Hypothalamus (tissue), 51 donors: ENCODE results near the gene ZSWIM6.

Experiments used
- DNase-seq, 51 donors: peaks; one replicate each; lab custom pipeline; 2025; lab: John Stamatoyannopoulos, UW

The ZSWIM6 gene

DNA sequence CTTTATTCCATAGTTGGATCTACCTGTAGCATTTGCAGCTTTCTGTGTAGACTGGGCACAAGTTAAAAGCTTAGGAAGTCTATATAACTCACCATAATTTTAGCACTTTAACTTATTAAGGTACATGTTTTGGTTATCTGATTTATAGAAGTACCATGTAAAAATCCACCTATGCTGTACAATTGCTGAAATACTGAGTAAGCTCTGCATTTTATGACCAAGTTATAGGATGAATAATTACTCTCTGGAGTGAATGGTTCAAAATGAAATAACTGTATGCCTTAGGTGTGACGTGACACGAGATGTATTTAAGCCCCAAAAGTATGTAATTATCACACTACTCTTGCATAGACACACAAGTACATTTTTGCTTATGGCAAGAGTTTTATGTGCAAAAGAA lies 22.1 kb downstream of the ZSWIM6 start:
- no peak for DNase-seq

DNA sequence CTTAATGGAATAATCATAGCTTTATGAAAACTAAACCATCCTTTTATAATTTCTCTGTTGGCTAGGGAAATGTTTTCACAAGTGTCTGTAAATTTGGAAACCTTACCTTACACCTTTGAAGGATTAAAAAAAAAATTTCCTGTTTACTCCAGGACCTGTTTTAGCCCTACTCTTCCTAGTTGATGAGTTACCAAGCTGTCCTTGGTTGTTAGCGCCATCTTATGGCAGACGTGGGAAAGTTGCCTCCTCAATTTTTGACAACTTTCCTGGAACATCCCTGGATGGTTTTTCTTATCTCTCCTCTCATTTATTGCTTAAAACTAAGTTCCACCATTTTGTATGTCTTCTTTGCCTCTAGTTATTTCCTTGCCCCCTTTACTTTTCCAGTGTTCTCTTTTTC lies 25.7 kb downstream of the ZSWIM6 start:
- no peak for DNase-seq

GRCh38 chr5:61362796-61363368 lies 30.8 kb downstream of the ZSWIM6 start:
- no peak for DNase-seq

DNA sequence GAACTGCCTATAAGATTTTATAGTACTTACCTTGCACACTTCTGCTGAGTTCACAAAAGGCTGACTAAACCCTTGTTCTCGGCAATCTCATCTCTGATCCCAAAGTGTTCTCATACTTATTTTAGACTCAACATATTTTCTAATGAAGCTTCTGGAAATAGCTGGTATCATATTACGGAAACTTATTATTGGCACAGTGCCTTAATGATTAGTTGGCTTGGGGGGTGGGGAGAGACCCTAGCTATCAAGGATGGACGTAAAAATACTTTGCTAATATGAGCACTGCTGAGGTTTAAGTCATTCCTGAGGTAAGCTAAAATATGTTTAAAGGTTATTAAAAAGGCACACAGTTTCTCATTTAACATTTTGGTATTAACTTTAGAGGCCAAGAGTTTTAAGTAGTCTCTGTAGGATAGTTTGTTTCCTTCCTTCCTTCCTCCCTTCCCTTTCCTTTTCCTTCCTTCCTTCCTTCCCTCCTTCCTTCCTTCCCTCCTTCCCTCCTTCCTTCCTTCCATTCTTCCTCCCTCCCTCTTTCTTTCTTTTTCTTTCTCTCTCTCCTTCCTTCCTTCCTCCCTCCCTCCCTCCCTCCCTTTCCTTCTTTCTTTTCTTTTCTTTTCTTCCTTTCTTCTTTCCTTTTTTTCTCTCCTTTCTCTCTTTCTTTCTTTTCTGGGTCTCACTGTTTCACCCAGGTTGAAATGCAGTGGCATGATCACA lies 31.5 kb downstream of the ZSWIM6 start:
- no peak for DNase-seq

DNA sequence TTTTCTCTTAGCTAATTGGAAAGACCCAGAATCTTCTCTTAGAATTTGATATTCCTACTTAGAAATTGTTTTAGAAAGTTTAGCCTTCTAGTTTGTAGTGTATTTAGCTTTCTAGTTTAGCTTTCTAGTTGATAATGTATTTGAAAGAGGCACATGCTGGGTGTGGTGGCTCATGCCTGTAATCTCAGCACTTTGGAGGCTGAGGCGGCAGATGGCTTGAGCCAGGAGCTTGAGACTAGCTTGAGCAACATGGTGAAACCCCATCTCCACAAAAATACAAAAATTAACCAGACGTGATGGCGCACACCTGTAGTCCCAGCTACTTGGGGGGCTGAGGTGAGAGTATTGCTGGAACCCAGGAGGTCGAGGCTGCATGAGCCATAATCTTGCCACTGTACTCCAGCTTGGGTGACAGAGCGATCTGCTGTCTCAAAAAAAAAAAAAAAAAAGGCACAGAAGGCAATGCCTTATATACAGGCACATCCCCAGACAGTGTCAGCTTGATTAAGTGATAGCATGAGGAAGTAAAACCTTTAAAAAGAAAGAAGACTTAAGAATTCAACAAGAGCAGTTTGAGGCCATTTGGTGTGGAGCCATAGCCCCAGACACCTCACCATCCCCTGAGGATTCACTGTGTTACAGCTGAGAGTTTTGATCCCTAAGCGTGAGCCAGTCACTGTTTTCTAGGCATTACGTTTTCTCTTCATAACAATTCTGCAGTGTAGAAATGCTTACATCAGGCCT lies 34.6 kb downstream of the ZSWIM6 start:
- no peak for DNase-seq

DNA sequence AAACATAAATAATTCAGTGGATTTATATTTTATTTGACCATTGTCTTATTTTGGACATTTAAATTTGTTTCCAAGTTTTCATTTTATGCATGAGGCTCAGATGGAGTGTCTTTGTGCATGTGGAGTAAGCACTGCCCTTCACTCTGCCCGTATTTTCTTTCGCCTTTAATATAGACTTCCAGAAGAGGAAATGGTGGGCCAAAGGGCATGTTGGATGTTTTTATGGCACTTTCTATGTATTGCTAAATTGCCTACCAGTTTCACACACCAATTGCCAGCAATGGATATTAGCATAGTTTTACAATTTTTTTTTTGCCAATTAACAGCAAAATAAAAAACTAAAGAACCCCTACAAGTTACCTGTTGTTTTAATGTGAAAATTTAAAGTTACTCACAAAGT lies 38.4 kb downstream of the ZSWIM6 start:
- no peak for DNase-seq

- no peak for DNase-seq
These were observed 39.4 kb downstream of the ZSWIM6 start for GRCh38 chr5:61371474-61371873.

DNA sequence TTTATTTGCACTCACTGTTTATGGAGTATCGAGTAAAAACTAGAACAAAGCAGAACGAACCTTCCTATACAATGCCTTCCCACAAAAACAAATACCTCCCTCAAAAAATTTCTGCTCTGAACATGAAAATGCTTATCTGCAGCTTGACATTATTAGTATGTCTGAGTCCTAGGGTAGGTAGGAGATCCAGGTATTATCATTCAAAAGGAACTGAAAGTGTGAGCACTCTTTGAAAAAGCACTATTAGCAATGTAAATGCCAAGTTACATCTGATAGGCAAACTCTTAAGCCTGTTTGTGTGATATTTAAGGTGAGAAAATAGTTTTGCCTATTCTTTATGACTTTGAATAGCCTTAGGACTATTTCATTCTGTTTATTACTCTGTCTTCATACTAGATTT lies 47.6 kb downstream of the ZSWIM6 start:
- no peak for DNase-seq

DNA sequence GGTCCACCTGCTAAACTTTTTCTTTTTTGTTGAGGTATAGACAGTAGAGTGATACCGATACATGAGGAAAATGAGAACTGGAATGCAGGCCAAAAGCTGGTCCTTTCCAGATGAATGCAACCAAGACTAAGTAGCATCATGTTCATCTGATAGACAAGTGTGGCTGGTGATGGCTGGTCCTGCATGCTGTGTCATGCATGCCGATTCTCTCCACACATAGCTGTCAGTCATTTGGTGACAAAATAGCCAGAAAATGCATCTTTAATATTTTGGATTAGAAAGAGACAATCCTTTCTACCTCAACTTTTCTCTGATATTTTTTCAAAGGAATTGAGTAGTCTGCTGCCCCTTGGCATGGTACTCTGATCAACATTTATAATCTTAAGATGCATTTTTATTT lies 49.9 kb downstream of the ZSWIM6 start:
- no peak for DNase-seq

DNA sequence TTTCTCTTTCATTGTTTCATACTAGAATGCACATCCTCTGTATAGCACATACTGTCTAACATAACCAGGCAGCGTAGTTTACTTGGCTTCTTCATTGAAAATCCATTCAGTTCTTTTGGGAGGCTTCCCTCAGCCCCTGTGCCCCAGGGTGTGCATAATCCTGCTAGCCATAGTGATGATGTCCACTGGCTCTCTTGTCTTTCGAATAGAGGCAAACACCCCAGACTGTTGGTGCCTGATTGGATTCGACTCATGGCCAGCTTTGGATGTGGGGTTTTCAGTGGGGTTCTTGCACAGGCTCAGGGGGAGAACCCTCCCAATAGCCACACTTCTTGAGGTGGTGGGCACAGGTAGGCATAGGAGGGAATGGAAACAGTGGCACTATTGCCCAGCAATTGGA lies 53.6 kb downstream of the ZSWIM6 start:
- DNase-seq: no peak

DNA sequence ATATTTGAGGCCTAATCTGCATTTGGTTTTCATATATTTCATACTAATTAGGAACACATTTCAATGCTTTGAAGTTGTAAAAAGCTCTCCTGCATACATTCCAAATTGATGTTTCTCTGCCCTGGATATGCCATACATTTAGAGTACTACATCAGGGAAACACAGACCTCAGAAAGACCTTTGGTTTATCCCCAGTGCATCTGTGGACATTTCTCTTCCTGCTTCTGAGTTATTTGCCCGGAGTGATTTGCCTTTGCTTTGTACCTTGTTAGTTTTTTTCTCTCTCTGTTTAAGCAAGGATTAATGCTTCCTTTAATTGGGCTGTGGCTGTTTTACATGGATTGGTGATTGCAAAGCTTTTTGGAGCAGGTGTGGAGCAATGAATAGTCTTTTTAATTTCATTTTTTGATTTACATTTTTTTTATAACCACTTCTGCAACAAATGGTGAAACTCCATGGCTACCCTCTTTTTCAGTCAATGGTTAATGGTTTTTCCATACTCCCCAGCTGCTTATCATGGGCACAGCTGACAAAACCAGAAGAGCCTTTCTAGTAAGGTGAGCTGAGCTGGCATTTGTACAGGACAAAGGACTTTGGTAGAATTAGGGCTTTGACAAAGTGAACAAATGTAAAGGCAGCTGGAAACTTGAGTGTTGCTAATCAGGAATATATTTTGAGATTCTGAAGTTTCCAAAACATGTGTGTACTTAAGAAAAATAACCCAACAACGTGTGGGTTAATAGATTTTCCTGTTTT lies 54.2 kb downstream of the ZSWIM6 start:
- DNase-seq: no peak

DNA sequence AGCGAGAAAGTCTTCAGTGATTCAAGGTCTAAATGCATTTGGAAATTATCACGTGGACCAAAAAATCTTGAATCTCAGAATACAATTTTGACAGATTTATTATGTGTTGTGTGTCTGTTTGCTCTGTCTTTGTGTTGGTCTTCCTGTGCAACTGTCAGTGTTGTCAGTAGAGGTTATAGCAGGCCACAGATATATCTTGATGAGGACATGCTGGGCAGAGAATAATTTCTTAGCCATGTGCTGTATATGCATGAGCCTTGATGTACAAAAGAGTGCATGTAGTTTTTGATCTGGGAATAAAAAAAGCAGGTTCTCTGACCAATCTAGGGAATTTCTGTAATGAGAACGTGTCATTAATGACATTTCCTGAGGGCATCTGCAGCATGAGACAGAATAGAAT lies 57.6 kb downstream of the ZSWIM6 start:
- no peak for DNase-seq

DNA sequence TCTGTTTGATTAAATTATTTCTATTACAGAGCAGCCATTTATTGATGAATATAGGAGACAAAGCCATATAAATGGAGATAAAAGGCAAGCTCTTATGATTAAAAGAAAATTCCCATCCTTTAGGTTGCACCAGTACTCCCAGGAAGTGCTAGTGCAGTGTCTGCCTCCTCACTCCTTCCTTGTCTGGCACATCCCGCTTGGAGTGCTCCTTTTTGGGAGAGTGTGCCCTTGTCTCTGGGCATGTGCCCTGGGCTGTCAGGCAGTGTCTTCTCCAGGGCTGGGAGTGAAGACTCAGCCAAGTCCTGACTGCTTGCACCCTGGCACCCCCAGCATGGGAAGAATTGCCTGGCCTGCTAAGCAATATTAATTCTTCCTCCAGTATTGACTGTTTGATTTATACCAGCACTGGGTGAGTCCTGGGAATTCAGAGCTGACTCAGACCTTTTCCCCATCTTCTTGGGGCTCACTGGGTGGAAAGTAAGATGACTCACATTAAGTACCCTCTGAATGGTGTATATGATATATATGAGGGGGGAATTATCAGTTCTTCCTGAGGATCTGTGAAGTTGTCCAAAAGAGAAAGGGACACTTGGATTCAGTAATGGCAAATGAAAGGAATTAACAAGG lies 62.1 kb downstream of the ZSWIM6 start:
- DNase-seq: no peak

- DNase-seq: no peak
These were observed 62.7 kb downstream of the ZSWIM6 start for GRCh38 chr5:61394793-61395192.

GRCh38 chr5:61397238-61397637 lies 65.2 kb downstream of the ZSWIM6 start:
- DNase-seq: no peak

DNA sequence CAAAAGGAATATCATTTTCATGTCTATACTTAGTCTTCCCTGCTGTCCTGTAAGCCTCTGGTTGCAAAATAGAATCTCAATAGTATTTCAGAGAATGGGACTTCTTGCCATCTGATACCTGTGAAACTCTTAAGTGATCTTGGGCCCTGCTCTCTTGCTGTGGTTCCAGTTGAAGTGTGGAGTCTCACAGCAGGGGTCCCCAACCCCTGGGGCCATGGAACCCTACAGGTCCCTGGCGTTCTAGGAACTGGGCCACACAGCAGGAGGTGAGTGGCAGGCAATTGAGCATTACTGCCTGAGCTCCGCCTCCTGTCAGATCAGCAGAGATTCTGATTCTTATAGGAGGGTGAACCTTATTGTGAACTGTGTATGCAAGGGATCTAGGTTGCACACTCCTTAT lies 65.9 kb downstream of the ZSWIM6 start:
- no peak for DNase-seq

DNA sequence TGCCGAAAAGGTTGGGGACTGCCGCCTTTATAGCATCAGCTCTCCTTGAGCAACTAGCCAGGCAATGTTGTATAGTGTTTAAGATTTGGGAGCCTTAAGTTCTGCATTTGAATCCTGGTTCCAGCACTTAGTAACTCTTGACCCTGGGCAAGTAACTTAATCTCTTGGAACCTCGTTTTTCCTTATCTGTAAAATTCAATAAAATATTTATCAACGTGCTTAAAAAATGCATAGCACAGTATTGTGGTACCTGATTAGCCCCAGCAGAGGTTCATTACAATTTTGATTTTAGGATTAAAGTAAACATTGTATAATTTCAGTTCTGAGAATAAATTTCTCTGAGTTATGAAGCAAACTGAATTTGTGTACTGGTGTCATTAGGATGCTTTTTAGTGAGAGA lies 66.4 kb downstream of the ZSWIM6 start:
- no peak for DNase-seq

- no peak for DNase-seq
These were observed 67.6 kb downstream of the ZSWIM6 start for GRCh38 chr5:61399679-61400078.

- DNase-seq: no peak
These were observed 69.7 kb downstream of the ZSWIM6 start for GRCh38 chr5:61401726-61402125.

GRCh38 chr5:61402244-61402823 lies 70.3 kb downstream of the ZSWIM6 start:
- DNase-seq: no peak
